NK-92 (cell line): ENCODE measurements around the gene PCLAF.
A peak's percentile ranks its signal among the peaks of the same experiment; 100 is the strongest.
"Not testable (repeated sequence)": the region's sequence is repeated elsewhere in the genome, so short reads cannot be mapped to it uniquely, and the experiment has no call there.

Source experiments
- DNase-seq: peaks from one replicate; lab custom pipeline; 2025; ENCODE audit not compliant: unreplicated experiment; lab: John Stamatoyannopoulos, UW

PCLAF gene

DNA sequence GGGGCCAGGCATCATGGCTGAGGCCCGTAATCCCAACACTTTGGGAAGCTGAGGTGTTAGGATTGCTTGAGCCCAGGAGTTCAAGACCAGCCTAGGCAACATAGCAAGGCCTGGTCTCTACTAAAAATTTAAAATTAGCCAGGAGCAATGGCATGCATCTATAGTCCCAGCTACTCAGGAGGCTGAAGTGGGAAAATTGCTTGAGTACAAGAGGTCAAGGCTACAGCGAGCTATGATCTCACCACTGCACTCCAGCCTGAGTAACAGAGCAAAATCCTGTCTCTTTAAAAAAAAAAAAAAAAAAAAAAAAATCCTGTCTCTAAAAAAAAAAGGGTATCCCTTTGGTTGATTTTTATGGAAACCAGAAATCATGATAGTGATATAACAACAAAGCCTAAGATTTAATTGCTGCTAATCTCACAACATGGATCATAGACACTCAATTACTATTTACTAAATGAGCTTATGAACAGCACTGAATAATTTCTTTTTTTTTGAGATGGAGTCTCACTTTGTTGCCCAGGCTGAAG lies 12.1 kb downstream of the PCLAF start:
- DNase-seq: no peak

DNA sequence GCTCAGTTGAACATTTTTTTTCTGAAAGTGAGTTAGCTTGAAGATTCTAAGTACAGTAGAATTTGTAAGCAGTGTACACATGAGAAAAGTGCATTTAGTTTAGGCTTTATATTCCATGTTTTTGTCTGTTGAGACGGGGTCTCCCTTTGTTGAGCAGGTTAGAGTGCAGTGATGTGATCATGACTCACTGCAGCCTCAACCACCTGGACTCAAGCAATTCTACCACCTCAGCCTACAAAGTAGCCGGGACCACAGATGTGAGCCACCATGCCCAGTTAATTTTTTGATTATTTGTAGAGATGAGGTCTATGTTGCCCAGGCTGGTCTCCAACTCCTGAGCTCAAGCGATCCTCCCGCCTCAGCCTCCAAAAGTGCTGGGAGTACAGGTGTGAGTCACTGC lies 20.0 kb downstream of the PCLAF start:
- DNase-seq: no peak

DNA sequence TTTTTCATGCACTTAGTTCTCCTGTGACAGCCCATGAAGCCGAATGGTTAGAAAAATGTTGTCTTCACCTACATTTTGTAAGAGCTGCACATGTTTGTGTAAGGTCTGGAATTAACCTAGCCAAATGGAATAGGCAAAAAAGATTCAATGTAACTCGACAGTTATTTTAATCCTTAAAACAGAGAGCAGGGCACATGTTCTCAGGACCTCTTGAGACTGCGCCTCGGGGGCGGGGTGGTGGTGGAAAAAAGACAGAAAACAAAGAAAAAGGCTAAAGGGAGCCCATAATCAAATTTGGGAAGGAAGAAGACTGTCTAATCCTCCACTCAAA lies 24.6 kb downstream of the PCLAF start:
- no peak for DNase-seq

DNA sequence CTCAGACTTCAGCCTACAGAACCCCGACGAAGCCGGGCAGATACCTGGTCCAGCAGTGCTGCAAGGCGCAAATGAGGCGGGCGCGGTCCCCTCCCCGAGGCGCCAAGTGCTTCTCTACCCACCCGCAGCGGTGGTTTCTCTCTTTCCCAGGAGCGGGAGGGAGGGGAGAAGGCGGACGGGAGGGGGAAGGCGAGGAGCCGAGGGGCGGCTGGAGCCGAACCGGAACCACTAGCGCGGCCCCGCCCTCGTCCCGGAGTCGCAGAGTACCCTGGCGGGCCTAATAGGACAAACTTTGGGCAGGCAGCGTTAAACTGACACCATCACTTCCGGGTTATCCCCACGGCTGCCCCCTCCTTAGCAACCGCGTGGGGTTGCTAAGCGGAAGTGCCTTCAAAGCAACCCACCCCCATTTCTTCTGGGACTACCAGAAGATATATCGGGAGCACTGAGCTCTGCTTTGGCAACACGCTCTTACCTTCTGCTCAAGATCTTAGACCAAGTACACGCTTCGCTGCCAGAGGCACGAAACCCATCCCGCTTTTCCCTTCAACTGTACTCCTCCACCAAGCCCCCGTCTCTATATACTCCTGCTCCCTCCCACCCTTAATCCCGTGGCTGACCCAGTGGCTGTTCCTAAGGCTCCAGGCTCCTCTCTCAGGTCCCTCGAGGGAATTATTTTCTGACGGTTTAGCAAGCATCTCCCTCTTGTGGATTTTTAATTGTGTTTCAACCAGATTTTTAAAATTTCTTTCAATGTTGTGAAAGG lies 25.1 kb downstream of the PCLAF start, which contains the start of gene CSNK1G1:
CSNK1G1 (minus strand) TSS at position 230 of the 766 bp plus-strand sequence. CDS start 55,674 bp downstream, outside the sequence.
- DNase-seq: peak; percentile 80

DNA sequence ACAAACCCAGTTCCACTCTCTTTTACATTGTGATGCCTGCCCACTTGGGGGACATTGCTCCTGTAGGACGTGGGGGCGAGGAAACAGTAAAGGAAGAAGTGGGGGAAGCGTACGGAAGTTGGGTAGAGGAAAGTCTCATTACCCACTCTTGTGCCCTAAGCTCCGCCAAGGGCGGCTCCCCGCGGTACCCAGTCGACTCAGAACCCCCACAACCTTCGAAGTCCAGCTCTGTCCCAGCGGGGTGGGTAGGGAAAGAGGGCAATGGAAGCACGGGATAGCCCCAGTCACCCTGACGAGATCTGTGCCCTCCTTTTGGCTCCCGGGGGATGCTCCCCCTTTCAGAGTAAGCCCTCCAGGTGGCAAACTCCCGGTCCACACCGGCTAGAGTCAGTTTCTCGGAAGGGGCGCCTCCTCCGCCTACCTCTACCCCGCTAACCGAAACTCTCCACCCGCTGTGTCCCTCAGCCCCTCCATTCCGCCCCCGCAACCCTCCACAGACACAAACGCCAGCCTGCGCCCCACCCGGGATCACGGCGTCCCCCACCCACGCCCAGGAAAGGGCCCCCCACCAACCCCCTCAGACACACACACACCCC lies 25.8 kb downstream of the PCLAF start:
- no peak for DNase-seq

DNA sequence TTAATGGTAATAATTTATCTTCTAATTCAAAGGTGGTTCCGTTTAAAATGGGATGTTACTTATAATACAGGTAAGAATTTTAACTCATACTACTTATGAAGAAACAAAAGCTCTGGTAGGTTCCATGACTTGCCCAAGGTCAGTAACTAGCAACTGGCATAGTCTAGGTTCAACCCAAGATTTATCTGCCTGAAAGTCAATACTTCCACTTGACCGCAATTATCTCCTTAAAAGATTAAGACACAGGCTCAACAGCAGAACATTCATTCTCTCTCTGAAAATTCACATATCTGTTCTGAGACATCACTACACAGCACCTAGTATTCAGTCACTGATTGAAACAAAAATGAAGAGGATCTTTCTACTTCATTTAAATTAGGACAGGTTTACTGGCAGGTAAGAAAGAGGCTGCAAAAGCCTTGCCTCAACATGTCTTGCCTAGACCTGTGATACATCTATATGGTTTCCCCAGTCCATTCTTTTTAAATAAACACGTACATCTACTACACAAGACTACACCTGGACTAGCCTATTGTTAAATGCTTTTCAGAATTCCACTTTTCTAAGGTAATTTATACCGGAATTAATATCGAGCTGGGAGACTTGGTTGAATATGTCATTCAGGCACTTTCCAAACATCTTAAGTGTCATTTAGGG lies 26.4 kb downstream of the PCLAF start:
- DNase-seq: no peak

DNA sequence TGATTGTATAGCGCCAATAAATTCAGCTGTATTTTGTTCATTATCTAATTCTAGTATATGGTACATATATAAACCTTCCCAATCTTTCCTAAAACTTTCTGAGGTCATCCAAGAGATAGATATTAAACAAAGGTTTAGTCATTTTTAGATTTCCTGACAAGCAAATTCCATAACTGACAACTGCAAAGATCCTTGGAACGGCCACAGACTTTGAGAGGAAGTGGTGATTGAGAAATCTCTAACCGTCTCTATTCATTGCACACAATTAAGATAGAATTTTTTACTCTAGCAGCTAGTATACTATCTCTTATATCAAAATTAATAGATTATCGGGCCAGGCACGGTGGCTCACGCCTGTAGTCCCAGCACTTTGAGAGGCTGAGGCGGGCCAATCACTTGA lies 30.0 kb downstream of the PCLAF start:
- DNase-seq: no peak

DNA sequence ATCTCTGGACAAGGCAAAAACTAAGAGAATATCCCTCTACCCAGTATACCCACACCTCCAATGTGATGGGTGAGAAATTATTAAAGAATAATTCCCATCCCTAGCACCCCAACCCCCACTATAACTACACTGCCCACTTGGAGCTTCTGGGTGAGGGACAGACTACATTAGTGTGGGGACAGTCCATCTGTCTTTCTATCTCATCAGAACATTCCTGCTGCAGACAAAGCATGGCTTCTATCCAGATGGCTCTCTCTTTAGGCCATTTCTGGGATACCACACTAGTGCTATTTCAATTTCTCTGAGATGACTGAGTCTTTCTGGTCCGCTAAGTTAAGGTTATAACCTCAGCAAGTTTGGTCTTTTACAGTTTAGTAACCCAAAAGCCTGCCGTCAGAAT lies 31.9 kb downstream of the PCLAF start:
- no peak for DNase-seq

DNA sequence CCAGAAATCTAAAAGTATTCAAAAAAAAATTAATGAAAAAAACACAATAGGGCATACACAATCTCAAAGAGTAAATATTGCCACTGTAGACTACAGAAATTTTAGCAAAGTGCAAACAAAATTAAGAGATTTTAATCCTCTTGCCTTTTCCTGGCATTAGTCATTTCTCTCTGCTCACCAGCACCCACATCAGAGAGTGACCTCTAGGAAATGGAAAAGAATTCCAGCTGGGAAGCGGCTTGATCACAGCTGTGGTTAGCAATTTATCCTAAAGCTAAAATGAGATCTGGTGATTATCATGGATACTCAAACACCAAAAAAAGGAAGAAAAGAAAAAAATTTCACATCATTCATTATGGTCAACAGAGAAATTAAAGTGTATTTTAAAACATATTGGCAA lies 32.8 kb downstream of the PCLAF start:
- no peak for DNase-seq

DNA sequence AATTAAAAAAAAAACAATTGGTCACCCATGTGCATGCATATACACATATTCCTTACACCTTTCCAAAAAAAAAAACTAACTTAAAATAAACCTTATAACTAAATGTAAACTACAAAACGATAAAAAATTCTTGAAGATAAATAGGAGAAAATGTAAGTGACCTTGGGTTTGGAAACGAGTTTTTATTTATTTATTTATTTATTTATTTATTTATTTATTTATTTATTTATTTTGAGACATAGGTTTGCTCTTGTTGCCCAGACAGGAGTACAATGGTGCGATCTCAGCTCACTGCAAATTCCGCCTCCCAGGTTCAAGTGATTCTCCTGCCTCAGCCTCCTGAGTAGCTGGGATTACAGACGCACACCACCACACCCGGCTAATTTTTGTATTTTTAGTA lies 35.0 kb downstream of the PCLAF start:
- DNase-seq: not testable (repeated sequence)

DNA sequence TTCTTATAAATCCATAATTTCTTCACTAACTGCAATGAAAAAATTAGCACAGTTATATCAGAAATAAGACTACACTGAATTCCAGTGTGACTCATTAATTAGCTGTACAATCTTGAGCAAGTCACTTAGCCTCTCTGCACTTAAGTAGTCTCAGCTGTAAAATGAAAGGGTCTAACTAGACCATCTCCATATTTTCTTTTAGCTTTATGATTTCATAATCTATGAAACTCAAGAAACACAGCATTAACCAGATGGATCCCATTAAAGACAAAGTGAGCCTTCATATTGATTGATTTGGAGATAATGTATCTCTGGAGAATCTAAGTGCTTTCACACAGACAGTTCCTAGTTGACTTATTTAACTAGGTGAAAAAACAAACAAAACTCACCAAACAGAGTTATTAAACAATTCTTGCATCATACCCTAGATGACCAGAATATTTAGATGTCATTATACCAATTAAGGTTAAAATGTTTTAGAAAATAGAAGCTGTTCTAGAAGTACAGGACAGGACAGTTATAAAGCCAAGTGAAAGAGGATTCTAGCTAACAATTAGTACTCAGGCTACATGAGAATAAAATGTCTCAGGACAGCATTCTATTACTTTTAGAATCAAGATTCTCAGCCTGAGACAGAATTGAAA lies 36.5 kb downstream of the PCLAF start:
- no peak for DNase-seq

DNA sequence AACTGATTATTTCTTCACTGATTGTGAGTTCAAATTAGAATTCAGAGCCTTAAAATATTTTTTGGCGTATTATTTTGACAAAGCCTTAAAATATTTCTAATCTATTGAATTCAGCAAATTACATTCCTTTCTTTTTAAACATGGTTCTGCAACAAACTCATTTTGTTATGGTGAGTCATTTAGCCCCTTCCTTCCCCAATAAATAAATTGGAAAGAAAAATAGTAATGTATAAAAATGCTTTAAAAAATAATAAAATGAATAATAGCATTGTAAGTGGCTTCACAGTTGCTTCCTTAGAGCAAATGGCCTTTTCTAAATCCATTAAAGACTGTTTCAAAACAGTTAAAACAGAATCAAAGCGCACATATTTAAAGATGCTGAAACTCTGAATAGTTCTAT lies 37.4 kb downstream of the PCLAF start:
- DNase-seq: no peak

DNA sequence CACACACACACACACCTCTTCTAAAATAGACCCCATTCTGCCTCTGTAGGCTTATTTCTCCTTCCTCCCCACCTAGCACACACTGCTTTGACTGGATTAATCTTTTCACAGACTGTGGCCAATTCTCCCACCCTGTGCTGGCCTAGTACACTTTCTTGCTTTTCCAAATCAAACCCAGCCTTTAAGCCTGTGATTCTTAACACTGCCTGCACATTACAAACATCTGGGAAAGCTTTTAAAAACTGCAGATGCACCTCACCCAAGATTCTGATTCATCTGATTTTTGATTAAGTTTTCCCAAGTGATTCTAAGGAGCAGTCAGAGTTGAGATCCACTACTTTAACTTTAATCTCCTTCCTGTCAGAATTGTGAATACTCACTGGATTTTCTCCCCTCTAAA lies 38.0 kb downstream of the PCLAF start:
- no peak for DNase-seq

DNA sequence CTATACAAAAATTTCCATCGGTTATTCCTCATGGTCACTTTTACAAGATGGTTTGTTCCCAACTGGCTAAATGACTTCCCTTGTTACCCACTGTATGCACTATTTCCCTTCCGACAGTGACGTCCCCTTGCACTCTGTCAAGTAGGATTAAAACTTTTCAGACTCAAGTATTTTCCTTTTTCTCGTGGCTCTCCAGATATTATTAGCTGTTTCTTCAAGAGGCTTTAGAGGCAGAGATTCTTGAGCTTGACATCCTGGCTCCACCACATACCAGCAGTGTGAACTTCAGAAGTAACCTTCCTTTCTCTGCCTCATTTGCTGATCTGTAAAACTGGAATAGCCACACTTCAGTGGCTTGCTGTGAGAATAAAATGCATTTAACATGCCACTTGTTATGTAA lies 39.3 kb downstream of the PCLAF start:
- DNase-seq: no peak

DNA sequence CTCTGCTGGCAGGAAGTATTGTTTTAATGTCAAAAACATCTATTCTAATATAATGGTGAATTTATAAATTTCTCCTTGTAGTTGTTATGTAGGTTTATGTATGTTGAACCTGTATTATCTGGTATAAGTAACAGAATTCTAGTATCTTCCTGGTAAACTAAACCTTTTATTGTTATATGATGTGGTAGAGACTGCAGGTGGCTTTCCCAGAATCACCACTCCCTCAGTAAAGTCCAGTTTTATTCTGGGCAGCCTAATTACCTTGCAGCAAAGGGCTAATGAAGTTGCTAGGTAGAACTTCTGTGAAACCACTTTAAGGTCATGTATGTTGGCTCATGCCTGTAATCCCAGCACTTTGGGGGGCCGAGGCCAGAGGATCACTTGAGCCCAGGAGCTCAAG lies 40.9 kb downstream of the PCLAF start:
- no peak for DNase-seq

DNA sequence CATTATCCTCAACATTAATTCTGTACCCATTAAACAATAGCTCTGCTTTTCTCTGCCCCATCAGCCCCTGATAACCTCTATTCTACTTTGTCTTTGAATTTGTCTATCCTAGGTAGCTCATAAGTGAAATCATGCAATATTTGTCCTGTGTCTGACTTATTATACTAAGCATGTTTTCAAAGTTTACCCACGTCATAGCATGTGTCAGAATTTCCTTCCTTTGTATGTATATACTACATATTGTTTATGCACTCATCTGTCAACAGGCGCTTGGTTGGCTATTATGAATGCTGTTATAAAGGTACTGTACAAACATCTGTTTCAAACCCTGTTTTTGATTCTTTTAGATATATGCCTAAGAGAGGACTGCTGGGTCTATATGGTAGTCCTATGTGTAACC lies 43.5 kb downstream of the PCLAF start:
- DNase-seq: no peak

DNA sequence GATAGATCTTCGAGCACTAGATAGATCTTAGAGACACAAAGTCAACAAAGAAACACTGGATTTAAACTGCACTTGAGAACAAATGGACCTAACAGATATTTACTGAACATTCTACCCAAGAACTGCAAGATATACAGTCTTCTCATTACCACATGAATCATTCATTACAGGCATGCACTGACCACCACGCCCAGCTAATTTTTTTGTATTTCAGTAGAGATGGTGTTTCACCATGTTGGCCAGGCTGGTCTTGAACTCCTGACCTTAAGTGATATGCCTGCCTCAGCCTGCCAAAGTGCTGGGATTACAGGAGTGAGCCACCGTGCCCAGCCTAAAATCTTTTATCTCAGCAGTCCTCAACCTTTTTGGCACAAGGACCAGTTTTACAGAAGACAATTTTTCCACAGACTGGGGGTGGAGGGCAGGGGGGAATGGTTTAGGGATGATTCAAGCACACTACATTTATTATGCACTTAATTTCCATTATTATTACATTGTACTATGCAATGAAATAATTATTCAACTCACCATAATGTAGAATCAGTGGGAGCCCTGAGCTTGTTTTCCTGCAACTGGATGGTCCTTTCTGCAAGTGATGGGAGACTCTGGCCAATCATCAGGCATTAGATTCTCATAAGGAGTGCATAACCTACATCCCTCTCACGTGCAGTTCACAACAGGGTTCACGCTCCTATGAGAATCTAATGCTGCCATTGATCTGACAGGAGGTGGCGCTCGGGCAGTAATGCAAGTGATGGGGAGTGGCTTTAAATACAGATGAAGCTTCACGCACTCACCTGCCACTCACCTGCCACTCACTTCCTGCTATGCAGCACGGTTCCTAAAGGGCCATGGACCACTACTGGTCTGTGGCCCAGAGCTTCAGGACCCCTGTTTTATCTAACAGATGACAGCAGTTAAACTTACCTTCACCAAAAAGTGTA lies 47.0 kb downstream of the PCLAF start:
- DNase-seq: no peak

DNA sequence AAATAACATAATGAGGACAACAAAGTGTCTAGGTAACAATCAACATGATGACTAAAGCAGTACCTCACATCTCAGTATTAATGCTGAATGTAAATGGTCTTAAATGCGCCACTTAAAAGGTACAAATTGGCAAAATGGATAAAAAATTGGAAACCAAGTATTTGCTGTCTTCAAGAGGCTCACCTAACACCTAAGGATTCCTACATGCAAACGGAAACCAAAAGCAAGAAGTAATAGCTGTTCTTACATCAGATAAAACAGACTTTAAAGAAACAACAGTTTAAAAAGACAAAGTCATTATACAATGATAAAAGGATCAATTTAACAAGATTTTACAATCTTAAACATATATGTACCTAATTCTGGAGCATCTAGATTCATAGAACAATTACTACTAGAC lies 47.7 kb downstream of the PCLAF start:
- DNase-seq: no peak

DNA sequence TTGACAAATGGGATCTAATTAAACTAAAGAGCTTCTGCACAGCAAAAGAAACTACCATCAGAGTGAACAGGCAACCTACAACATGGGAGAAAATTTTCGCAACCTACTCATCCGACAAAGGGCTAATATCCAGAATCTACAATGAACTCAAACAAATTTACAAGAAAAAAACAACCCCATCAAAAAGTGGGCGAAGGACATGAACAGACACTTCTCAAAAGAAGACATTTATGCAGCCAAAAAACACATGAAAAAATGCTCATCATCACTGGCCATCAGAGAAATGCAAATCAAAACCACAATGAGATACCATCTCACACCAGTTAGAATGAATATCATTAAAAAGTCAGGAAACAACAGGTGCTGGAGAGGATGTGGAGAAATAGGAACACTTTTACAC lies 49.6 kb downstream of the PCLAF start:
- DNase-seq: not testable (repeated sequence)

DNA sequence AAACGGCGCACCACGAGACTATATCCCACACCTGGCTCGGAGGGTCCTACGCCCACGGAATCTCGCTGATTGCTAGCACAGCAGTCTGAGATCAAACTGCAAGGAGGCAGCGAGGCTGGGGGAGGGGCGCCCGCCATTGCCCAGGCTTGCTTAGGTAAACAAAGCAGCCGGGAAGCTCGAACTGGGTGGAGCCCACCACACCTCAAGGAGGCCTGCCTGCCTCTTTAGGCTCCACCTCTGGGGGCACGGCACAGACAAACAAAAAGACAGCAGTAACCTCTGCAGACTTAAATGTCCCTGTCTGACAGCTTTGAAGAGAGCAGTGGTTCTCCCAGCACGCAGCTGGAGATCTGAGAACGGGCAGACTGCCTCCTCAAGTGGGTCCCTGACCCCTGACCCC lies 54.3 kb downstream of the PCLAF start:
- not testable (repeated sequence) for DNase-seq

DNA sequence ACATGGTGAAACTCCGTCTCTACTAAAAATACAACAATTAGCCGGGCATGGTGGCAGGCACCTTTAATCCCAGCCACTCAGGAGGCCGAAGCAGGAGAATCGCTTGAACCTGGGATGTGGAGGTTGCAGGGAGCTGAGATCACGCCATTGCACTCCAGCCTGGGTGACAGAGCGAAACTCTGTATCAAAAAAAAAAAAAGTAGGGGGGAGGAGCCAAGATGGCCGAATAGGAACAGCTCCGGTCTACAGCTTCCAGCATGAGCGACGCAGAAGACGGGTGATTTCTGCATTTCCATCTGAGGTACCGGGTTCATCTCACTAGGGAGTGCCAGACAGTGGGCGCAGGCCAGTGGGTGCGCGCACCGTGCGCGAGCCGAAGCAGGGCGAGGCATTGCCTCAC lies 54.8 kb downstream of the PCLAF start:
- not testable (repeated sequence) for DNase-seq
